GM18511 (cell line): Measurements from ENCODE around the gene EPHX1.
"Not testable (repeated sequence)": the region's sequence is repeated elsewhere in the genome, so short reads cannot be mapped to it uniquely, and the experiment has no call there.

Source experiments
- ATAC-seq: cut with Tn5 transposase; IDR thresholded peaks from one replicate; pipeline ENCODE4 v1.9.1; 2021; ENCODE audit warnings: mild to moderate bottlenecking, moderate library complexity; ENCODE audit not compliant: unreplicated experiment

Gene EPHX1

DNA sequence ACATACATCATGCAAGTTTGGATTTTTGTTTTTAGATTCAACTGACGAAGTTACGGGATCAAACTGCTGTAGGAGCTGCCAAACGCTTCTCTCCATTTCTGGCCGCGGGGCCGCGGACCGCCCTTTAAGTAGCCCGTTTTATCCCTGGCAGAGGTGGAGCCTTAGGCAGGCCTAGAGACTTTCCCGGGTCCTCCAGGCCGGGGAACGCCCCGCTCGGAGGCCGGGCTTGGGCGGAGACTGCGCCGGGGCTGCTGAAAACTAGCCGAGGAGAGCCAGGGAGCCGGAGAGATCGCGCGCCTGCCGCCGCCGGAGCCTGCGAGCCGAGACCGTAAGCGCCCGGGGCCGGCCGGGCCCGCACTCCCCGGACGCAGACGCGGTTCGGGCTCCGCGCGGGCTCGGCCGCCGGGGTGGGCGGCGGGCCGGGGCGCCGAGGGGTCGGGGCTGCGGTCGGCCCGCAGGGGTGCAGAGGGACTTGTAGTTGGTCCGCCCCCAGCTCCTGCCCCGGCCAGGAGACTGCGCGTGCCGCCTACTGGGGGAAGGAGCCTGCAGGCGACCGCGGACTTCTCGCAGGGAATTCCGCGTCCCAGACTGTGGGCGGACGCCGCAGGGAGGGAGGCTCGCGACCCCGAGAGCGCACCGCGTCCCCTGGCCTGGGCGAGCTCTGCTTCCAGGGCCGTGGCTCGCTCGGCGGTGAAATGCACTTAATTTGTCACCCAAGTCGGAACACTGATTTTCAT is at the start of gene EPHX1:
Gene EPHX1, plus strand, starts transcription at position 283 of the 737 bp plus-strand sequence. CDS start 18,606 bp downstream, outside the sequence.
- peak; percentile 98 for ATAC-seq

GRCh38 chr1:225760531-225760930 is 49.4 kb upstream of the EPHX1 start:
- ATAC-seq = no peak

GRCh38 chr1:225761395-225761794 is 48.5 kb upstream of the EPHX1 start:
- not testable (repeated sequence) for ATAC-seq

DNA sequence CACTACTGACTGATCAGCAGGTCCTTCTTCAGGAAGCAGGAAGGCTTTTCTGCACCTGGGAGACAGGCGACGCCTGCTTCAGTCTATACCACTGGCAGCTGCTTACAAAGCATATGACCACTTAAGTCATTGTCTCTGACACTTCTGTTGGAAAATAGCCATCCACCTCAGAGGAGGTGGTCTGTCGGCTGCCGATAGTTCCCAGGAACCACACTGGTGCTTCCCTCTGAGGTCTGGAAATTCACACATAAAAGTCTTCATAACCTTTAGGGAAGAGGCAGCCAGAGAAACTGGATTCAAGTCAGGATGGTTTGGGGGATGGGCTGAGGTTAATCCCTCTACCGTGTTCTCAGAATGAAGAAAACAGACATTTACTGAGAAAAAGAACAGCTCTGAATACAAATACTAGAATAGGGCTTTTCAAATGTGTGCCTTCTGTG is 47.9 kb upstream of the EPHX1 start:
- ATAC-seq = no peak

DNA sequence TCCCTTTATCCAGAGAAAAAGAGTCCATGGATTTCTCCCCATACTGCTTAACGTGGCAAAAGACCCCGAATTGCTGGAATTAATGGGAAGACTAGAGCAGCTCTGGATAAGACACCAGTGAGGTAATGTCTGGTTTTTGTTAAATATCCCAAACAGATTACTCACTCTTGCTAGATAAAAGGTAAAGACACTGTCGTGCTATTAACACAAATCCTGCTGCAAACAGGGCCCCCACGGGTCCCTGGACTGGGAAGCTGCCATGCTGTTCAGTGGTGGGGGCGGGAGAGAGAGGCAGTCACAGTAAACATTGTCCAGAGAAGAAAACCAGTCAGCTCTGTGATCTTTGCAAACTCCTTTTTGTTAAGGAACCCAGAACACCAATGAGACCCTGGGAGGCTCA is 47.5 kb upstream of the EPHX1 start:
- no peak for ATAC-seq

- ATAC-seq = no peak
Measured at GRCh38 chr1:225763716-225764548, 46.0 kb upstream of the EPHX1 start.

DNA sequence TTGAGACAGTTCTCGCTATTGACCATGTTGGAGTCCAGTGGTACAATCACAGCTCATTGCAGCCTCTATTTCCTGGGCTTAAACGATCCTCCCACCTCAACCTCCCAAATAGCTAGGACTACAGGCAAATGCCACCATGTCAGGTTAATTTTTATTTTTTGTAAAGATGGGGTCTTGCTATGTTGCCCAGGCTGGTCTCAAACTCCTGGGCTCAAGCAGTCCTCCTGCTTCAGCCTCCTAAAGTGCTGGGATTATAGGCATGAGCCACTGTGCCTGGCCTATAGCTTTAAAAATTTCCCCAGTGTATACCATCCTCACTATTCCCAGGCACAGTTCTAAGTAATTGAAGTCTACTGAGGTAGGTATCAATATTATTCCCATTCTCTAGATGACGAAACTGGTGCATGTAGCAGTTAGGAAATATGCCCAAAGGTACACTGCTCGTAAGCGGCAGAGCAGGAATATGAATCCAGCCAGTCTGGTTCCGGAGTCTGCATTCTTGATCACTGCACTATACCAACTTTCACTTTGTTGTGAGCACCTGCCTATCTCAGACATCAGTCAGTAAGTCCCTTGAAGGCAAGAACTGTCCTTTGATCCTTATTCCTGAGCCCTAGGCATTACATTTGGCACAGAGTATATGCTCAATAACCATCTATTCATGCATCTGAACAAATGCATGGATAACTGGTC is 43.8 kb upstream of the EPHX1 start:
- ATAC-seq = no peak

GRCh38 chr1:225766967-225767633 is 42.8 kb upstream of the EPHX1 start:
- ATAC-seq = no peak

DNA sequence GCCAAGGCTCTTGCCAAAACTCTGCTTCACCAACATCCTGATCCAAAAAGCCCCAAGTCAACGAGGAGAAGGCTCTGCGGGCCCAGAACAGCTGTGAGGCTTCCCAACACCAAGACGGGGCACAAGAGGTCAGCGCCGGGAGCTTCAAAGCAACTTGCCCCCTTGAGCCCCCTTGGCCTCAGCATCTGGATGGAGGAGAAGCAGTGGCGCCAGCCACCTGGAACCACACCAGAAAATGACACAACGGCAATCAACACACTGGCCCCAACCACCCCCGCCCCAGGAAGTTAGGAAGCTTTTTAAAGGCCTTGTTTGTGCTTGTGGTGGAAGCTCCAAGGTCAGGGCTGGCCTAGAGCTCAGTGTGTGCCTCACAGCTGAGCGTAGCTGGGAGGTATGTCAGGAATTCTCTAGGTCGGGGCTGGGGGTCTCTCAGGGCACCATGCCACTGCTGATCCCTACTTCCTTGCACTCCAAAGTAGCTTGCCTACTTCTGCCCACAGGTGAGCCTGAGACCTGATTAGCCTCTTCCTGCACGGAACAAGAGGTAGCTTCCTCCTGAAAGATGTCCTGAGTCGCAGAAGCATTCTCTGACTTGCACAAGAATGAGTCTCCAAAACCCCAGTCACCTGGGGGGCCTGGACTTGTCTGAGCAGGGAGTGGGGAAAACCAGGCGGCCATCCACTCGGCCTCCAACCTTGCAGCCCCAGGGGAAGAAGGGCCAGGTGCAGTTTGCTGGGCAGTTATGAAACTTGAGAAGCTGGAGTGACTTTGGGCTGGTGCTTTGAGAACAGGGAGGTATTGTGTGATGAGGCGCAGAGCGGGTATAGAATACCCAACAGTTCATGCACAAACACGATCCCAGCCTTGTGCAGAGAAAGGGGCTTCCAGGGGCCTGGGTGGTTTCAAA is 42.0 kb upstream of the EPHX1 start:
- no peak for ATAC-seq

DNA sequence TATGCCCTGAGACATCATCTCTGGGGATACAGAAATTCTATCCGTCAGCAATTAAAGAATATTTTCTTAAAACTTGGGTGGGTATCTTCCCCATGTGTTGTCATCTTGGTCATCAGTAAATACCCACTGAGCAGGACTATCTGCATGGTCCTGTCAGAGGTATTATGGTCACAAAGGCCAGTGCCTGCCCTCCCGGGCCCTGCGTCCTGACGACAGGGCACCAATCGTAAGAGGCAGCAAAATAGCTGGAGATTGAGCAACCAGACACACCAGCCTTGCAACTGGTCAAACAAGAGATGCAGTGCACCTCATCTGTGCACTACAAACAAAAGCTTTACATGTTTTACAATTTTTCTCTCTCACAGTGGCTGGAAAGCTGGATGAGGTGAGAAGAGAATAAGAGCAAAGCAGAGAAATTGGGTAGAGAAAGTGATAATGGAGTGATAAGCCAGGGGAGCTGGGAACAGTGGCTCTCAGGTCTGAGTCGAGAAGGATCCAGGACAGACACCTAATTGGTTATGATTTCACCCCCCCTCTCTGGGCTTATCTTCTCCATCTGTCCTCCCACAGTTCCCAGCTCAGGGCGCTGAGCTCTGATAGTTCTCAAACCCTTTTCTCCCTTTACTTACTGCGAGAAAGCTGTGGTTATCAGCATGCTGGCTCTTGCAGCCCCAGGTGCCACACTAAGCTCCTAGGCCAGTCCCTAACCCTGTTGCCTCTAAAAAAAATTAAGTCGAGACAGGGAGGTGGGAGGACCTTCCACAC is 41.1 kb upstream of the EPHX1 start:
- no peak for ATAC-seq

GRCh38 chr1:225769687-225770086 is 40.2 kb upstream of the EPHX1 start:
- no peak for ATAC-seq

- ATAC-seq = no peak
Measured at GRCh38 chr1:225770561-225771248, 39.2 kb upstream of the EPHX1 start.

GRCh38 chr1:225771661-225772322 is 38.1 kb upstream of the EPHX1 start:
- no peak for ATAC-seq

DNA sequence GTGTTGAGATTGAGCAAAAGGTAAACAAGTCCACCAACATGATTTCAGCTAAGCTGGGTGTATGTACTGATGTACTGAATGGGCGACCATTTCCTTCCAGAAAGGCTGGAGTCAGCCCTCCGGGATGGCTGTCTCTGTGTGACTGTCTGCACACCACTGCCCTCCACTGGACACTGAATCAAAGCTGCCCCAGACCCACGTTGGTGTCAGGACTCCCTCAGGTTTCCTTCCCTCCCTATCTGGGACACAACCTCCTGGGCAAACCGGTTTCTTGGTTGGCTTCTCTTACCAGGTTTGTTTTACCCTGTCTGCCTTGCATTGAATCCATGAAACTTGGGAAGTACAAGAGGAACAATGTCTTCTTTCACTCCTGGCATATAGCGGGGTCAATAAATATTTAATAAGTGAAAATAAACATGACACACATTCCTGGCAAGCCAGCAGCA is 37.6 kb upstream of the EPHX1 start:
- ATAC-seq = peak; percentile 55

GRCh38 chr1:225772848-225773247 is 37.1 kb upstream of the EPHX1 start:
- ATAC-seq = no peak

DNA sequence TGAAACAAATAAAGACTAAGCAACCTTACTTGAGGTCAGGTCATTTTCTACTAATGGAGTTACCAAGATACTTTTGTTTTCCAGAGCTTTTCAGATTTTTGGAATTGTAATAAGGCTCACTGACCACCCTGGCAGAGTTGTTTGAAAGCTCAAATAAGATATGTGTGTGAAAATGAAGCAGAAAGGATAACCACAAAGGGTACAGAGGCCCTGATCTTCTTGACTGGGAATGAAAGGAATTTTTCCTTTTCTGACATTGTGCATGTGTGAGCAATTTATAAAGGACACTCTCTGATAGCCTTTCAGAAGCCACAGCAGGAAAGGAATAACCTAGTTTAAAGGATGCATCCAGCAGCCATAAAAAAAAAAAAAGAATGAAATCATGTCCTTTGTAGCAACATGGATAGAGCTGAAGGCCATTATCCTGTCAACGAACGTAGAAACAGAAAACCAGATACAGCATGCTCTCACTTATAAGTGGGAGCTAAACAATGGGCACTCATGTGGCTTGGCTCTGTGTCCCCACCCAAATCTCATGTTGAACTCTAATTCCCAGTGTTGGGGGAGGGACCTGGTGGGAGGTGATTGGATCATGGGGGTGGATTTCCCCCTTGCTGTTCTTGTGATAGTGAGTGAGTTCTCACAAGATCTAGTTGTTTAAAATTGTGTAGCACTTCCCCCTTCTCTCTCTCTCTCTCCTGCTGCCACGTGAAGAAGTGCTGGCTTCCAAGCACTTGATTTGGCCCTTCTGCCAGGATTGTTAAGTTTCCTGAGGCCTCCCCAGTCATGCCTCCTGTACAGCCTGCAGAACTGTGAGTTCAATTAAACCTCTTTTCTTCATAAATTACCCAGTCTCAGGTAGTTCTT is 35.4 kb upstream of the EPHX1 start:
- no peak for ATAC-seq

GRCh38 chr1:225776294-225776693 is 33.6 kb upstream of the EPHX1 start:
- ATAC-seq = no peak
